GM19438 (cell line): Measurements from ENCODE around the gene PTGES3L.

Experiments
- ATAC-seq: cut with Tn5 transposase; IDR thresholded peaks from one replicate; pipeline ENCODE4 v1.9.1; 2021; ENCODE audit warnings: low read depth; ENCODE audit not compliant: unreplicated experiment

Gene PTGES3L

GRCh38 chr17:42979511-42980273, at the start of gene PTGES3L:
PTGES3L (minus strand) TSS chr17:42980080; CDS start chr17:42980053, 27 bp downstream.
- no peak for ATAC-seq

- no peak for ATAC-seq
These were observed 48.5 kb upstream of the PTGES3L start for GRCh38 chr17:43028221-43028861.

- no peak for ATAC-seq
These were observed 47.5 kb upstream of the PTGES3L start for GRCh38 chr17:43027091-43028032.

- ATAC-seq: no peak
These were observed 46.7 kb upstream of the PTGES3L start for GRCh38 chr17:43026595-43026994.

- ATAC-seq: no peak
These were observed 46.1 kb upstream of the PTGES3L start for GRCh38 chr17:43025766-43026537.

- no peak for ATAC-seq
These were observed 45.4 kb upstream of the PTGES3L start for GRCh38 chr17:43025290-43025657.

GRCh38 chr17:43024407-43025289, 44.8 kb upstream of the PTGES3L start, which contains the start of gene RND2:
RND2 (plus strand) TSS chr17:43025231; CDS start chr17:43025348, 117 bp downstream.
- no peak for ATAC-seq

- no peak for ATAC-seq
These were observed 42.0 kb upstream of the PTGES3L start, which contains the start of gene VAT1 for GRCh38 chr17:43021741-43022512. VAT1 (minus strand) TSS chr17:43022385; CDS start chr17:43022322, 63 bp downstream.

GRCh38 chr17:43020789-43021740, 41.2 kb upstream of the PTGES3L start:
- ATAC-seq: no peak

GRCh38 chr17:43020030-43020621, 40.2 kb upstream of the PTGES3L start:
- ATAC-seq: no peak

- ATAC-seq: no peak
These were observed 39.5 kb upstream of the PTGES3L start for GRCh38 chr17:43019418-43019817.

- ATAC-seq: no peak
These were observed 39.1 kb upstream of the PTGES3L start for GRCh38 chr17:43018932-43019331.

- ATAC-seq: no peak
These were observed 38.4 kb upstream of the PTGES3L start for GRCh38 chr17:43018008-43018853.

GRCh38 chr17:43016216-43016615, 36.3 kb upstream of the PTGES3L start:
- ATAC-seq: no peak

GRCh38 chr17:43015579-43015978, 35.7 kb upstream of the PTGES3L start:
- ATAC-seq: no peak
